NCI-H1105 (cell line): ENCODE results near the gene PAMR1.
A peak's percentile ranks its signal among the peaks of the same experiment; 100 is the strongest.

ENCODE experiments used
- DNase-seq: peaks from one replicate; lab custom pipeline; 2025; lab: John Stamatoyannopoulos, UW

Gene PAMR1

GRCh38 chr11:35436581-35437250 is 88.7 kb downstream of the PAMR1 start:
- DNase-seq: peak; percentile 35

DNA sequence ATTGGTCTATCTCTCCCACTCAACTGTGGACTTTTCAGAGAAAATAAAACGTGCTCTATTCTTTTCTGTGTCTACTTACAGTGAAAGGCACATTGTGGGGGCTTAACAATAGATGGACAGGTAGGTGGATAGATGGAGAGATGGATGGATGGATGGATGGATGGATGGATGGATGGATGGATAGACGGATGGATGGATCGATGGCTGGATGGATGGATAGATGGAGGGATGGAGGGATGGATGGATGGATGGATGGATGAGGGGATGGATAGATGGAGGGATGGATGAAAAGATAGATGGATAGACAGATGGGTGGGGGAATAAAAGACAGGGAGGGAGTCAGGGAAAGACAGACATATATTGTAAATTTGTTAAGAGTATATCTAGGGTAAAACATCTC is 91.8 kb downstream of the PAMR1 start:
- no peak for DNase-seq

- DNase-seq: no peak
Observed at GRCh38 chr11:35432464-35432863, 93.0 kb downstream of the PAMR1 start.

DNA sequence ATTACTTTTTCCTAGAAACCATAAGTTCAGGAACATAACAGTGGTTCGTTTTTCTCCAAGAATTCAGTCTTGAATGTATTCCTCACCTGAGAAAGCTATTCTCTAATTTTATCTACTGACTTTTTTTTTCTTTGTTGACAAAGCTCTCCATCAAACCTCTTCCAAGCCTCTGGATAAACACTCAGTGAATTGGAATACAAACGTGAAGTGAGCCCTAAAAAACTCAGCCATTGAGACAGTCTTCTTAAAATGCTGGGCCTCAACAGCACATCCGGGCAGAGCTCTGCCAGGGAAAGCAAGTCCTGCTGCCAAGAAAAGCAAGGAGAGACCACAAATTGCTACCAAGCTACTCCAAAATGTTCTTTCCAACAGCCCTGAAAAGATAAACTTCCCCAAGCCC is 98.3 kb downstream of the PAMR1 start:
- peak; percentile 29 for DNase-seq

DNA sequence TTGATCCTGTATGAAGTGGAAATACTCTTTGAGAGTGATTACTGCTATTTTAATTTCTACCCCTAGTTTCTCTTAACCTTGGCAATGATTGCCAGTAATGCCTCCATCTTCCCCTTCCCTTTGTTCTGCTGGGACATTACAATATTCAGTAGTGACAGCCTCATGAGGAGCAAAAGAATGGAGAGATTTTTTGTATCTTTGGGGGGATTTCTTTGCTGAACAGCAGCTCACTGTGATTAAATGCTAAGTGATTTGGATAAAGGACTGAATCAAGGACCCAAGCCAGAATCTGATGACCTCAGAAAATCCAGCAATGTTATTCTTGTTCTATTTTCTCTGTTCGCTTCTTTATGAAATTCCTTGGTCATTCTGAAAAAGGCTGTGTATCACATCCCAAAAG is 99.1 kb downstream of the PAMR1 start:
- no peak for DNase-seq

DNA sequence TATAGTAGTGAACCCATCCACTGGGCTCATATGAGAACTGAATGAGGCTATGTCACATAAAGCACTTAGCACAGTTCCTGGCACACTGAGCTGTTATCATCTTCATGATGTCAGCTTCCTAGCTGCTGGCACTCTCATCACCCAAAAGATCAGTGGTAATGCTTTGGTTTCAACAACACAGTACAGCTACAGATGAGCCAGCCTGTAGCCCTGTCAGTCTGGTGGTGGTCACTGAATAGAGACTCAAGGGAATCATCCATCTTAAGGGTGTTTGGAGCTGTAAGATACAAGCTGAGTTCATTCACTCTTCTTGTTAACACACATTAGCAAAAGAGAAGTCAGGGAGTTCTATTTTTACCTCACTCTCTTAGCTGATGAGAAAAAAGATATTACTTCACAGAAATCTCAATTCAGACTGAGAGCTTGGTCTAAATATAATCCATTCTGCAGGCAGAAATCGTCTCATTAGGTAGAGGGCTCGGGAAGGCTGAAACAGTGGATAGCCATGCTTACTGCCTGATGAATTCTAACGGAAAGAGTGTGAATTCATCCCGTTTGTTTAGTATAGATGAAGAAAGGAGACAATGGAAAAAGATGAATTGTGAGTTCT is 99.7 kb downstream of the PAMR1 start:
- no peak for DNase-seq

DNA sequence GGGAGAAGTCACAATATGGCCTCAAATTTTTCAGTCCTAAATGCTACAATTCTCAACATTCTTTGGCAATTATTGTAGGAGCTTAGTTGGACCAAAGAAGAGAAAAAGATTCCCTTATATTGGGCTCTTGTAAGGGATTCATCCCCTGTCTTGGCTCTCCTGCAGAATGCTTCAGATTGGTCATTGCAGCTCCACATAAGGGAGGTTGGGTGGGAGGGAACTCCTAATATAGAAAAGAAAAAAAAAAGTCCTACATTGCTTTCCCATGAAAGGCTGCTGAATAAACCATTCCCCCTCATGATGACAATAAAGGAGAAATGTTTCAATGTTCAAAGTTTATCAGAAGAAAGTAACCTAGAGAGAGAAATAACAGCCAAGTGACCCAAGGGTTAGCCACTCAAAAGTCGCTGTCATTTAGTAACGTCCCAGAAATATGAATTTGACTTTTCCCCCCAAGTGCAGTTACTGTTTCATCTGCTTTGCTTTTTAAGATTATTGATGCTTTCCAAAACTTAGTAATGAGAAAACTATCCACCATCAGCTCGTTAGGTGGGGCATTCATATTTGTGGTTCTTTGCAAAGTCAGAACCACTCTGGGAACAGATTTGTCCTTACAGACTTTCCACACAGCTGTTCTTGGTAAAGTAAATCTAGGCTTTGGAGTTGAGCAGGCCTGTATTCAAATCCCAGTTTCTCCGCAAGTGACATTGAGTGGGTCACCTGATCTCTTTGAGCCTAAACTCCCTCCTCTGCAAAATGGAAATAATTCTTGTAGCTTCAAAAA is 101.1 kb downstream of the PAMR1 start:
- DNase-seq: no peak

DNA sequence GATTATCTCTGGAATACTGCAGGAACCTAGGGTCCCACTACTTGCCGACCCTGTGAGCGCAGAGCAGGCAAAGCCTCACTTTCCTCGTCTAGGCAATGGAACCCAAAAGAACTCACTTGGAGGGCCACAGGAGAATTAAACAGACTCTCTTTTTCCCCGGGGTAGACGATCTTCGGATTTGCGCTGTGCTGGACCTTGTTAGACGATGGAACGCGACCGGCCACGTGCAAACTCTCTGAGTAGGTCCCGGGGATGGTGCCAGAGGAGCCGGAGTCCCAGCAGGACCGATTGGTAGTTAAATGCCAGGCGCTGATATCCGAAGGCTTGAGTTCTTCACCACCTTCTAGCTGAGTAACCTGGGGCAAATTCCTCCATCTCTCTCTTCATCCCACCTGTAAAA is 105.0 kb downstream of the PAMR1 start:
- no peak for DNase-seq

DNA sequence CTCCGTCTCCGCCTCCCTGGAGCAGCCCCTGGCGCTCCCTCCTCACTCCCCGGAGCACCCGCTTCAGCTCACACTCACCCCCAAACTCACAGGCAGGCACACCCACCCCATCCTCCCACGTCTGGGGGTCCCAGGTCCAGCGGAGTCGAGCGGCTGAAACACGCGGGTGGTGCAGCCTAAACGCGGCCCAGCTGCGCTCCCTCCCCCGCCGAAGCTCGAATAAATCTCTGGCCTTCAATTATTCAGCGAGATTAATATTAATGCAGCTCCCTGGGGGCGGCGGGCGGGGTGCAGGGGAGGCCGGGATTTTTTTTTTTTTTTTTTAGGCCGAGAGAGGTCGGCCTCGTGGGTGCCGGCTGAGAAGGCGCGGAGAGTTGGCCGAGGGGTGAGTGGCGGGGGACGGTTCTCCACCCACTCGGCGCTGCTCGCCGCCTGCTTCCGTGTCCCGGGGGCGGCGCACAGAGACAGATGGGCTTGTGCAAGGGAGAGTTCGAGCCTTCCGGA is 105.5 kb downstream of the PAMR1 start:
- no peak for DNase-seq

- peak; percentile 34 for DNase-seq
Observed at GRCh38 chr11:35419184-35419829, 106.1 kb downstream of the PAMR1 start, which contains the start of gene SLC1A2. TSS of gene SLC1A2 (minus strand) at chr11:35419558. CDS start at chr11:35418966, 592 bp downstream.

- DNase-seq: peak; percentile 29
Observed at GRCh38 chr11:35418282-35419183, 106.9 kb downstream of the PAMR1 start.

GRCh38 chr11:35415487-35415886 is 109.9 kb downstream of the PAMR1 start:
- no peak for DNase-seq

DNA sequence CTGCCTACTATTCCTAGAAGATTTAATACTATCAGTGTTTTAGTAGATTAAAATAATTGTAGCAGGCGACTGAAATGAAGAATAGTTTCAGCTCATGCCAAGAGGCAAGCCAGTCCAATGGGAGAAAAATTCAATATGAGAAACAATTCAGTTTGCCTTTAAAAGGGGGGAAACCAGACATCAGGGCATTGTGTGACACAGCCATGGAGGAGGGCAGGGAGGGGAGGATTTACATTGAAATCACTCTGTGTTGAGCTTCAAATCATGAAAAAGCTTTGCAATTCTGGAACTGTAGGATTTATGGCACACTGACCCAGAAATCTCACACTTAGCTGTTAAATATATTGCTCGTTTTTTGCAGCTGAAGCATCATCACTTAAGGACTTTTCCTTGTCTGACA is 110.6 kb downstream of the PAMR1 start:
- no peak for DNase-seq

- DNase-seq: no peak
Observed at GRCh38 chr11:35414311-35414710, 111.1 kb downstream of the PAMR1 start.

DNA sequence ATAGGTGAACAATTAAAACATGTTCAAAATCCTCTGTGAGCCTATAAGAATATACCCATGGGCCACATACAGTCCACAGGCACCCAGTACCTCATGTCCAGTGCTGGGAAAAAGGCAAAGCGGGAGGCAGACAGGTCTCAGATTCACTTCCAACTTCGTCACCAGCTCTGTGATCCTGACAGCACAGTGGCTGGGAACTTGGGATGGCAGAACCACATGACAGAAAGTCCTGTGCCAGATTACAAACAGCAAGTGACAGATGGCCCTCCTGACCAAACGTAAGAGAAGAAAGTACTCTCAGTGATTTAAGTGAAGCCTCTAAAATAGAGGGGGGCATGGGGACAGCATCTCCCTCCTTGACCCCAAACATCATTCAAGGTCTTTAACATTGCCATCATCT is 111.8 kb downstream of the PAMR1 start:
- no peak for DNase-seq

DNA sequence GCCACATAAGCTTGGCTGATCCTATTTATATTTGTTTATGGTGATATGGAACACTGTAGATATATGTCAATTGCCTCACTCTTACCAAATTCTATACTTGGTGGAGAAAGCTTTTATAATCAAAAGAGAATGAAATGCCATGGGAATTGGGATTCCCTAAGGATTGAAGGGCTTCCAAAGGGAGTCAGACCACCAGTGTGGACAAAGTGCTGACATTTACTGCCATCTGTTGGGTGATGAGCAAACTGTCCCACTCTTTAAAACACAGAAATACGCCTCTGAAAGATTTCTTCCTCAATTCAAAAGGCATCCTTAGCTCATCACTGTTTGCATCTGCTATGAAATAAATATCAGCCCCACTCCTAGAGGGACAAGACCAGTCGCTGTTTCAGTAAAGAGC is 113.1 kb downstream of the PAMR1 start:
- peak; percentile 5 for DNase-seq

DNA sequence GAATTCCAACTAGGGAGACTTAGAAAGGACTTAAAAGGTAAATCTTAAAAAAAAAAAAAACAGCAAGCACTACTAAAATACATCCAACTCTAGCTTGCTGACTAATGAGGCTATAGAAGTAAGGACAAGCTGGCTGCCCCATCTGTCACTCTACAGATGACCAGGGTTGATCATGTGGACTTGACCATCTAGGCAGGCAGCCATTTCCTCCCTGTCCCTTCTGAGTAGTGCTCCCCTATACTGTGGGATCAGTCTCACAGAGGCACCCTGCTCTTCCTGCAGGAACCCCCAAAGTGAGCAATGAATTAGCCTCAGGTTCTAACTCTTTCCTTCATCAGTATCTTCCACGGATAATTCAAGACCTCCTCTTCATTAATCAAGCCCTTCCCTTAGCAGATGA is 118.4 kb downstream of the PAMR1 start:
- DNase-seq: no peak

GRCh38 chr11:35404388-35404775 is 121.0 kb downstream of the PAMR1 start:
- no peak for DNase-seq

DNA sequence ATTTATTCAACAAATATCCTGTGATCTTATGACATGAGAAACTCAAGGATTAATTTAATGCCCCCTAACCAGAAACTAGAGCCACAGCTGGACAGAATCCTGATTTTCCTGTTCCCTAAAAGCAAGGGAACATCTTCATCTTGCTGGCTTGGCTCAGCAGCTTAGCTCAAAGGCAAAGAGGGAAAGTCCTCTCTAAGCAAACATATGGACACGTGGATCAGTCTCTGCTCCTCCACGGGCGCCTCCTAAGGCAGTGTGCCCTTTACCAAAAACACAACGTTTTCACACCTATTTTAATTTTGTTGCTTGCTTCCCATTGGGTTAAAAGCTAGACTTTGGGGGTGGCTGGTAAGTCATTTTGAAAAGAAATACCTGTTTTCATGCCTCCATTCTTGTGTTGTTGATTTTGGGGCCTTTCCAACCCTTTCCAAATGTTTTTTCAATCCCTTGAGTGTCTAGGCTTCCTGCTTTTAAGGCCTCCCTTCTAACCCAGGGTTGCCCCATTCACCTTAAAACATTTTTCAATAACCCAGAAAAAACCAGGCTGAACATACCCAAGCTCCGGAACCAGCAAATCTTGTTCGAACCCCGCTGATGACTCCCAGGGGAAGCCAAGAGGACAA is 121.5 kb downstream of the PAMR1 start:
- DNase-seq: no peak

DNA sequence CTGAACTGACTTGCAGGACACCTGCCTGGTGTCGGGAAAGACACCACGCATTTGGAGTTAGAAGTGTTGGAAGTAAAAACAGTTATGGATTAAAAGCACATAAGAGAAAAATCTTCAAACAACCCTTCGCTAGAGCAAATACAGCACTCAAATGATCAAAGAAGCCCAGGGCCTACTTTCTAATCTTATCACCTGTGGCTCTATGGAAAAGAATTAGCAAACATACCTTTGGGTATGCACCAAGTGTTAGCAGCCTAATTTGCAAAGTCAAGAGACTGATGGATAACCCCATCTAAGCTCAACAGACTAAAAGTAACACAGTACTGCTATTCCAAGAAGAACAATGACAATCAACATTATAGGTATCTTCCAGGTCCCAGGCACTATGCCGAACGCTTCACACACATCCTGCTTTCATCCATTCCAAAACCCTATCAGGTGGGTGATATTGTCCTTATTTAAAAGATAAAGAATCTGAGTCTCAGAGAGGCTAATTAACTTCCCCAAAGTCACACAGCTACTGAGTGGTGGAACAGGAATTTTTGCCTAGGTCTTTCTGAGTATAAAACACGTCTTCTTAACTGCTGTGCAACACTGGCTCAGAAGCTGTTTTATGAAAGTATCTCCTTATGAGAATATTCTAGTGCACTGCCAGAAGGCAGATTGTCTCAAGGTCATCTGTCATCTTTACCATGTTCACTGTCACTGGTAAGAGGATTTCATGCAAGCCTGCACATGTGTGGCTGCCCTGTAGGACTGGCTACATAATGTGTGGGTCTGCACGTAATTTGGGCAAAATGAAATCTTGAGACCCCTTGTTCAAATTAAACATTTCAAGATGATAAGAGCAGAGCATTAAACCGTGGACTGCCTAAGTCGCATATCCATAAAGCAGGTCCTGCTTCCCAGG is 122.4 kb downstream of the PAMR1 start:
- DNase-seq: no peak
